HG03066 (cell line): Measurements from ENCODE around the gene SLC9A1.
"Not testable (repeated sequence)": the region's sequence is repeated elsewhere in the genome, so short reads cannot be mapped to it uniquely, and the experiment has no call there.

Source experiments
- ATAC-seq: cut with Tn5 transposase; IDR thresholded peaks from one replicate; pipeline ENCODE4 v1.9.1; 2021; ENCODE audit warnings: low read depth; ENCODE audit not compliant: unreplicated experiment

SLC9A1 gene

GRCh38 chr1:27135541-27136235 is 19.2 kb downstream of the SLC9A1 start:
- no peak for ATAC-seq

- no peak for ATAC-seq
Observed at GRCh38 chr1:27133991-27134390, 20.9 kb downstream of the SLC9A1 start.

- ATAC-seq: no peak
Observed at GRCh38 chr1:27133158-27133557, 21.8 kb downstream of the SLC9A1 start.

- no peak for ATAC-seq
Observed at GRCh38 chr1:27132624-27133023, 22.3 kb downstream of the SLC9A1 start.

GRCh38 chr1:27132147-27132546 is 22.8 kb downstream of the SLC9A1 start:
- ATAC-seq: no peak

GRCh38 chr1:27130798-27131197 is 24.1 kb downstream of the SLC9A1 start:
- ATAC-seq: no peak

- ATAC-seq: no peak
Observed at GRCh38 chr1:27129225-27129624, 25.7 kb downstream of the SLC9A1 start.

- no peak for ATAC-seq
Observed at GRCh38 chr1:27127419-27127818, 27.5 kb downstream of the SLC9A1 start.

- no peak for ATAC-seq
Observed at GRCh38 chr1:27126391-27126790, 28.5 kb downstream of the SLC9A1 start.

- not testable (repeated sequence) for ATAC-seq
Observed at GRCh38 chr1:27125125-27125524, 29.8 kb downstream of the SLC9A1 start.

- no peak for ATAC-seq
Observed at GRCh38 chr1:27124405-27124804, 30.5 kb downstream of the SLC9A1 start.

GRCh38 chr1:27122652-27123051 is 32.3 kb downstream of the SLC9A1 start:
- no peak for ATAC-seq

- ATAC-seq: no peak
Observed at GRCh38 chr1:27120854-27121253, 34.1 kb downstream of the SLC9A1 start.

GRCh38 chr1:27118440-27118689 is 36.6 kb downstream of the SLC9A1 start:
- no peak for ATAC-seq

GRCh38 chr1:27117733-27118439 is 37.0 kb downstream of the SLC9A1 start:
- ATAC-seq: no peak

GRCh38 chr1:27116697-27117096 is 38.2 kb downstream of the SLC9A1 start:
- no peak for ATAC-seq

- no peak for ATAC-seq
Observed at GRCh38 chr1:27116232-27116631, 38.7 kb downstream of the SLC9A1 start.

- ATAC-seq: no peak
Observed at GRCh38 chr1:27114546-27114945, 40.4 kb downstream of the SLC9A1 start.

GRCh38 chr1:27113861-27114260 is 41.1 kb downstream of the SLC9A1 start:
- ATAC-seq: no peak

GRCh38 chr1:27111626-27112573 is 43.0 kb downstream of the SLC9A1 start:
- peak; percentile 89 for ATAC-seq

- no peak for ATAC-seq
Observed at GRCh38 chr1:27109103-27109822, 45.7 kb downstream of the SLC9A1 start.
